Calu3 (cell line): ENCODE measurements around the gene PAAF1. TPM values are rescaled to one million over a fixed set of nuclear protein-coding genes. Genes with fewer than 3 reads are reported as not detected.

ENCODE experiments used
- BruUV-seq: library from RNA; stranded (reverse); fragments of 400-500 nt; replicated peaks from 2 replicates; lab custom pipeline; 2021; lab: Mats Ljungman, UMichigan
- CTCF ChIA-PET: fragments of 300-600 bp; sonication (Branson Sonifier 250); formaldehyde crosslinking; loops from one replicate; lab custom pipeline; 2022; ENCODE audit warnings: antibody characterized with exemption; lab: Charles Lee
- DNase-seq: peaks from one replicate; pipeline ENCODE4 v3.0.0; 2022
- H3K27ac Mint-ChIP-seq: one replicate; pipeline ENCODE4 v1.8.0; 2022; ENCODE audit warnings: mixed read lengths; ENCODE audit not compliant: unreplicated experiment
- H3K27me3 Mint-ChIP-seq: one replicate; pipeline ENCODE4 v1.8.0; 2022; ENCODE audit warnings: mixed read lengths; ENCODE audit not compliant: unreplicated experiment
- H3K36me3 Mint-ChIP-seq: one replicate; pipeline ENCODE4 v1.8.0; 2022; ENCODE audit warnings: mild to moderate bottlenecking, moderate library complexity, mixed read lengths; ENCODE audit not compliant: insufficient read depth, unreplicated experiment
- H3K4me1 Mint-ChIP-seq: one replicate; pipeline ENCODE4 v1.8.0; 2022; ENCODE audit warnings: mild to moderate bottlenecking, low read depth, mixed read lengths; ENCODE audit not compliant: unreplicated experiment
- H3K4me3 Mint-ChIP-seq: one replicate; pipeline ENCODE4 v1.8.0; 2022; ENCODE audit warnings: mild to moderate bottlenecking, low read depth, moderate library complexity, mixed read lengths; ENCODE audit not compliant: unreplicated experiment
- H3K9me3 Mint-ChIP-seq: one replicate; pipeline ENCODE4 v1.8.0; 2022; ENCODE audit warnings: low read depth, mixed read lengths; ENCODE audit not compliant: unreplicated experiment
- CTCF ChIP-seq: fragments of 200-600 bp; IDR thresholded peaks from one replicate; pipeline ENCODE4 v1.8.0; 2022; ENCODE audit warnings: antibody characterized with exemption; ENCODE audit not compliant: unreplicated experiment
- intact Hi-C: fragments of 100-400 bp; cut with micrococcal nuclease; formaldehyde crosslinking; loops from one replicate; pipeline ENCODE4 v1.10.0; 2022; ENCODE audit not compliant: unreplicated experiment
- total RNA-seq: library from RNA; stranded (reverse); gene quantifications from 2 replicates; pipeline ENCODE4 v1.2.3, GENCODE V29; 2022

PAAF1 gene
- total RNA-seq, 1 experiment from 2014 or later, result 23.0 TPM

GRCh38 chr11:73866095-73866579 lies 10.7 kb upstream of the PAAF1 start:
- intact Hi-C loops, result no loop called here
- Mint-ChIP-seq H3K27ac (no peak overlapping the region), H3K27me3 (no peaks in the 10 kb centered on the region), H3K4me1 (no peaks in the 10 kb centered on the region), H3K9me3 (no peaks in the 10 kb centered on the region), H3K36me3 (peaks cover 10% of the 10 kb centered on the region), H3K4me3 (no peak overlapping the region)
- no peak for TF ChIP-seq CTCF
- no TSS peak for BruUV-seq
- CTCF ChIA-PET, result interaction anchor here (0.9 kb wide), 1 partner anchor 33 kb away, joined by 4 read pairs; no protein-coding TSS in a partner anchor
- no peak for DNase-seq

GRCh38 chr11:73866586-73866996 lies 10.2 kb upstream of the PAAF1 start:
- CTCF ChIA-PET, result interaction anchor here (0.9 kb wide), 1 partner anchor 32 kb away, joined by 4 read pairs; no protein-coding TSS in a partner anchor
- Mint-ChIP-seq H3K9me3 (no peaks in the 10 kb centered on the region), H3K4me3 (no peak overlapping the region), H3K4me1 (no peaks in the 10 kb centered on the region), H3K27me3 (no peaks in the 10 kb centered on the region), H3K36me3 (peaks cover 14% of the 10 kb centered on the region), H3K27ac (no peak overlapping the region)
- no peak for TF ChIP-seq CTCF
- DNase-seq, result no peak
- no TSS peak for BruUV-seq
- intact Hi-C loops, result no loop called here

- BruUV-seq, result no TSS peak
- TF ChIP-seq CTCF, result no peak
- no peak overlapping the region for H3K27ac Mint-ChIP-seq
These were observed 7.4 kb upstream of the PAAF1 start for GRCh38 chr11:73869332-73869949.

GRCh38 chr11:73870261-73870660 lies 6.5 kb upstream of the PAAF1 start:
- TF ChIP-seq CTCF, result no peak
- intact Hi-C loops, result no loop called here
- H3K4me1 Mint-ChIP-seq, result peaks cover 9% of the 10 kb centered on the region
- H3K36me3 Mint-ChIP-seq, result peaks cover 32% of the 10 kb centered on the region
- H3K4me3 Mint-ChIP-seq, result no peak overlapping the region
- no peak for DNase-seq
- H3K9me3 Mint-ChIP-seq, result no peaks in the 10 kb centered on the region
- no TSS peak for BruUV-seq
- H3K27ac Mint-ChIP-seq, result no peak overlapping the region
- no peaks in the 10 kb centered on the region for H3K27me3 Mint-ChIP-seq
- CTCF ChIA-PET, result interaction anchor here (0.5 kb wide), 1 partner anchor 80 kb away, joined by 3 read pairs; no protein-coding TSS in a partner anchor

More at GRCh38 chr11:73869332-73869949, 7.4 kb upstream of the PAAF1 start:
- Mint-ChIP-seq H3K27me3 (no peaks in the 10 kb centered on the region), H3K9me3 (no peaks in the 10 kb centered on the region), H3K4me3 (no peak overlapping the region), H3K4me1 (peaks cover under 1% of the 10 kb centered on the region), H3K36me3 (peaks cover 32% of the 10 kb centered on the region)
- CTCF ChIA-PET, result interaction anchor here (0.5 kb wide), 1 partner anchor 79 kb away, joined by 3 read pairs; no protein-coding TSS in a partner anchor
- intact Hi-C loops, result no loop called here
- DNase-seq, result no peak
